ENCODE results near the gene TBC1D30.
A peak's percentile ranks its signal among the peaks of the same experiment; 100 is the strongest.
"Not testable (repeated sequence)": the region's sequence is repeated elsewhere in the genome, so short reads cannot be mapped to it uniquely, and the experiment has no call there.

Gene TBC1D30

DNA sequence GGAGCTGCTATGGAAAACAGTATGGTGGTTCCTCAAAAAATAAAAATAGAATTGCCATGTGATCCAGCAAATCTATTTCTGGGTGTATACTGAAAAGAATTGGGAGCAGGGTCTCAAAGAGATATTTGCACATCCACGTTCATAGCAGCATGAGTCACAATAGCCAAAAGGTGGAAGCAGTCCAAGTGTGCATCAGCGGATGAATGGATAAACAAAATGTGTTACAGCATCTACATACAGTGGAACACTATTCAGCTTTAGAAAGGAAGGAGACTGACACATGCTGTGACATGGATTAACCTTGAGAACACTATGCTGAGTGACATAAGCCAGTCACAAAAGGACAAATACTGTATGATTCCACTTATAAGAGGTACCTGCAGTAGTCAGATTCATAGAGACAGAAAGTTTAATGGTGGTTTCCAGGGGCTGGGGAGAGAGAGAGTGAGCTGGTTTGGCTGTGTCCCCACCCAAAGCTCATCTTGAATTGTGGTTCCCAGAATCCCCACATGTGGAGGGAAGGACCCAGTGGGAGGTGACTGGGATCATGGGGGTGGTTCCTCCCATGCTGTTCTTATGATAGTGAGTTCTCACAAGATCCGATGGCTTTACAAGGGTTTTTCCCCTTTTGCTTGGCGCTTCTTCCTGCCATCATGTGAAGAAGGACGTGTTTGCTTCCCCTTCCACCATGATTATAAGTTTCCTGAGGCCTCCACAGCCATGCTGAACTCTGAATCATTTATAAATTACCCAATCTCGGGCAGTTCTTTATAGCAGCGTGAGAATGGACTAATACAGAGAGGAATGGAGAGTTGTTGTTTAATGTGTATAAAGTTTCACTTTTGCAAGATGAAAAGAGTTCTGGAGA lies 17.6 kb upstream of the TBC1D30 start:
- no peak for DNase-seq (ENCODE audit: low read depth in 3 of 3)

DNA sequence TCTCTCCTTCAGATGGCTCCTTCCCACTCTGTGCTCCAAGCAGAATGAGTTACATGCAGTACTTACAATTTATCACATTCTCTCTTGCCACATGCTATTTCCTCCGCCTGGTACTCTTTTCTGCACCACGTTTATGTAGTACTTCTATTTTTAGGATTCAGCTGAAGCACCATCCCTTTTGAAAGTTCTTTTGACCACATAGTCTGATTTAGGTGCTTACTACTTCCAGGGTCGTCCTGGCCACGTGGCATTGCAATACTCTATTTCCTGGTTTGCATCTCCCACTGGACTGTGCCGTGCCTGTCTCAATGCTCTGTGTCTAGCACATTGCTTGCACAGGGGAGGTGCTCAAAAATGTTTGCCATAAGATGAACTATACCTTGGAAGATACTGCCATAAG lies 16.3 kb upstream of the TBC1D30 start:
- no peak for DNase-seq (ENCODE audit: low read depth in 3 of 3)

DNA sequence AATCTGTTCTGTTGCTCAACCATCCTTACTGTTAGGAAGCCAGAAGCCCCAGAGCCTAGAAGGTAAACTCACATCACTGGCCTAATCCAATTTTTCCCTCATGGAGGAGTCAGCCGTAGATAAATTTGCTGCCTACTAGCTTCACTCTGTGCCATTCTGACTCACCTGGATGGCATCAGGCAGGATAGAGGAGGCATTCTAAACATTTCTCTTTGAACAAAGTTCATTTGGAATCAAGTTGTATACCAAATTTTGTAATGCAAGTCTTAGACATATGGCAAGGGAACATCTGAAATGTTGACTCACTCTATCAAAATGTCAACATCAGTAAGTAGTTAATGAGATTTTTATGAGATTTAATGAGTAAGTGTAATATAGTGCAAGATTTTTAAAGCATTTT lies 13.6 kb upstream of the TBC1D30 start:
- no peak for DNase-seq (ENCODE audit: low read depth in 3 of 3)

DNA sequence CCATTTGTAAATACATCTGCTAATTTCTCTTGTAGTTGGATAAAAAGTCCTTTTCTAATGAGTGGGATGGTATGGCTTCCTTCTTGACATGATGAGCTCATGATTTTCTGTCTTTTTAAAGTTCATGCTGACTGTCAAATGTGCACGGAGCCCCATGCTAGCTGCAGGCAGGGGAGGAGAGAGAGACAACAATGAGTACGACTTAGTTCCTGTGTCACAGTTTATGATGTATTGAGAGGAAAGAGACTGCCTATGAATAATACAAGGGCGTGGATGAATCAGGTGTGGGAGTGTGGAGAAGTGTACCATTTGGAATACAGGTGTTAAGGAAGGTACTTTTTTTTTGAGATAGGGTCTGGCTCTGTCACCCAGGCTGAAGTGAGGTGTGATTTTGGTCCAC lies 10.7 kb upstream of the TBC1D30 start:
- no peak for DNase-seq (ENCODE audit: low read depth in 3 of 3)

DNA sequence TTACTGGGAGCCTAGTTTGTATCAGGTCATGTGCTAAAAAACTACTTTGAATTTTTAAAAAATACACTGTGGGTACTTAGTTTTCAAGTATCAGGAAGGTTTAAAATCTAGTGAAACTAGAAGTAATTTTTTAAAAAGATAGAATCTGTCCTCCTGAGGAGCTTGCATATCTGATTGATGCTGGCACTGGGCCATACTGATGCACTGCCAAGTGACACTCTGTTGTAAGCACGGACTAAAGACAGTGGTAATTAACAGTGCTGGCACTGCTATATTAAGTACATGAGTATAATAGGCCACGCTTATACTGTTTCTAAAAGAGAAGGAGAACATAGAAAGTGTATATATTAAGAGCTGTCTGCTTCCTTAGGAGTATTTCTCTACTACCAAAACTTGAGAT lies 10.0 kb upstream of the TBC1D30 start:
- DNase-seq (ENCODE audit: low read depth in 3 of 3): no peak

DNA sequence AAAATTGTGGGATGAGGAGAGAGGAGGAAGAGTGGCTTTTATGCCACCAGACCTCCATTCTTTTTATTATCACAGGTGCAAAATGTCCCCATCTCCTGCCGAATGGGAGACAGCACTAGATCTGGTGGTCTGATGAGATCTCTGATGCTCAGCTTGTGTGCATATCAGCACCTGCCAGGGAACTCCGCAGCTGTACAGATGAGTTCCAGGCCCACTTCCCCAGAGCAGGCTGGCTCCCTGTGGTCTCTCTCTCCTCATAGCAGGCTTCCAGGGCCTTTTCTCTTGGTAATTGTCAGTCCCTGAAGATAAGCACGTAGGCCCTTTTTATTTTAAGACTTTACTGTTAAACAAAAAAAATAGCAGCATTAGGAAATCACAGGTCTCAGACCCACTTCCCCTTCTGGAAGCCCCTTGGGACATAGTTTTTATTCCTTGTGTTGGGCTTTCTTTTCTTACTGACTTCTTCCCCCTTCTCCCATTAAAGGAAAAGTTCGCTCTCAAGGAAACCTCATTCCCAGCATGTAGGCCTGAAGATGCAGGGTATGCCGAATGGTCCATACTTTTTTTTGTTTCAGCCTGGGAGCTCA lies 4.5 kb upstream of the TBC1D30 start:
- DNase-seq (ENCODE audit: low read depth in 3 of 3): no peak

DNA sequence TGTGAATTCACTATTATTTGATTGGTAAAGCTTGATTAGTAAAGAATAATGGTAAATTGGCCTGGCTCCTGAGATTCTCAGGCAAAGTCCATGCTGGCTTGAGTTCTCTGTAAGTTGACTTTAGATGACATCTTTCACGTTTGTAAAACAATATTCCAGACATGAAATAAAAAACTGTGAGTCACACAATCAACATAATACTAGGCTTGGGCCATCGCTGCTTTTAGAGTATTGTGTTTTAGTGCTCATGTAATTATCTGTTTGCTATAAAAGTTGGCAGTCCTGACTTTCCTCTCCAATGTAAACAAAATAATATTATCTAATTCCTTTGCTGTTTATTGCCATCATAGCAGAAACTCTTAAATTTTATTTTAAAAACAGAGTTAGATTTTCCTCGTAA lies 3.9 kb upstream of the TBC1D30 start:
- no peak for DNase-seq (ENCODE audit: low read depth in 3 of 3)

DNA sequence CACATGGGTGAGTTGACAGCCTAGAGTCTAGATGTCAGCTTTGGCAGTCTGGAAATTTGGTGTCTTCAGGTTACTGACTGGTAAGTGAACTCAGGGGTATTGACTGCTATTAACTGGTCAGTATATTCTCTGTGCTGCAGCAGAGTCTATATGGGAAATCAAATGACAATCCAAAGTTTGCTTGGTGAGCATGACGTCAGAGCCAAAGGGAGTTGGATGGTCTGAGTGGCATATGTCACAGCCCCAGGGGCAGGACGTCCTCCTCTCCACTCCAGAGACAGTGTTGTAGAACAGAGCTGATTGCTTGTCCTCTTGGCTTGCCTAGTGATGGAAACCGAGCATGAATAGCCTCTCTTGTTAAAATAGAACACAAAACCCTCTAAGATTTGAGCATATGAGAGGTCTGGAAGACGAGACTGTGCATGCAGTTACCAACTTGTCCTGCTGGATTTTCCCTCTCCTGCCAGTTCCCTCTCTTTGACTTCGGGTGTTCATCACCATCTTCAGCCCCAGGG lies 3.3 kb upstream of the TBC1D30 start:
- no peak for DNase-seq (ENCODE audit: low read depth in 3 of 3)

DNA sequence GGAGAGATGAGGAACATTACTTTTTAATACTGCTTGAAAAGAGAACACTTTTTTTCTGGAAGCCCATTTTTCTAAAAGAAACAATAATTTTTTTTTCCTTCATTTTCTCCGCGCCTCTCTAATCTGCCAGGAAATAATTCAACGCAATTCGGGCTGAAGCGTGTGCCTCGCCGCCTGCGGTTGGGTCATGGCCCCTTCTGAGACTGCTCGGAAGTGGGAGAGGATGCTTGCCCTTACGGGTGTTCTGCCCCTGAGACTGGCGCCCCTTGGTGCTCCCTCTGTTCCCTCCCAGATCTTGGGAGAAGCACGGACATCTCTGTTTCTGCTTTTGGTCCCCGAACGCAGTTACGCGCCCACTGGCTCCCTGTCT lies 332 bp upstream of the TBC1D30 start:
- DNase-seq (ENCODE audit: low read depth in 3 of 3): no peak

DNA sequence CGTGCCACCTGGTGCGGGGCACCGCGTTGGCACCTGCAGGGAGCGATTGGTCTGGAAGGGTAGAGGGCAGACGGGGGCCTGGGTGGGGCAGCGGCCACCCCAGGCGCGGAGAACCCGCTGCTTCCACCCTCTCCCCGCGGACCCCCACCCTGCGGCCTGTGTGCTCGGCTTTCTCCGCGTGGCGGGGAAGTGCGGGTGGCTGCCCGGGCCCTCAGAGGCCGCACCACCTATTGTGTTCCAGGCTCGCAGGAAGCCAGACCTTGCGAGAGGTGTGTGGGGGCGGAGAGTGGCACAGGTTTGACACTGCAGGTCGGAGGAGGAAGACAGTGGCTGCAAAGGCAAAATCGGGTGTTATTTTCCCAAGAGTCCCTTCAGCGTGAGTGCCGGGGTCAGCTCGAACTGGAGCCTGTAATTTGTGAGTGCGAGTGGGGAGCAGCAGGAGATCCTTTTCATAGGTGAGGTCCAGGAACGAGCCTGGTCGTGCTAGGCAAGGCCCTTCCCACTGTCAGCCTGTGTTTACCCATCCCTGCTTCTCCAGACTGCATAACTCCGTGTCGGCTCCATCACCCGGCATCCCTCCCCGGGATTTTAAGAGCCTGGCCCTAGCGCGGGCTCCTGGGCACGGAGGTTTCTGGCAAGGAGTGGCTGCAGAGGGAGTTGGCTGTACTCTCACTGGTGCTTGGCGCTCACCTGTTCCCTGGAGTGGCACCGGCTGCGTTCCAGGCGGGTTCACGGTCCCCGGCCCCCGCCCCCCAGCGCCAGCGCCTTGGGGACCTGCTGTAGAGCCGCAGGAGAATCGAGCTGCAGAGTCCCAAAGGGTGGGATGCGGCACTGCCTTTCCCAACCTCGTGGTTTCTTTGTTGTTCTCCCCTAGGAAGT lies 935 bp downstream of the TBC1D30 start:
- no peak for DNase-seq (ENCODE audit: low read depth in 3 of 3)

DNA sequence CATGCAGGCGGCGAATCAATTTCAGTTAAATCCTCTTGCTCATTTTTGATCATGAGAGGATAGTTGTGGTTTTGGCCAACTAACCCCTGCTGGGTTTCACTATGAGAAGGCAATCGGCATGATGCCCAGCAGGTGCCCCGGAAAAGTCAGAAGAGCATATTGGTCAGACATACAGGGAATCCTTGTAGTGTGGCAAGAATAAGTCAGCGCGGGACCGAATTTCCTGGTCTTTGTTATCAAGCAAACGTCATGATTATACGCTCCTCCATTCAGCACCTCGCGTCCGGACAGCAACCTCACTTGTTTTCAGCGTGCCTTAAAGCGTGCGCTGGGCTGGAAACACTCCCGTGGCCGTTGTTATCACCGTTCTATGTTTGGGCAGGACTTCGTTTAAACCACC lies 1.8 kb downstream of the TBC1D30 start:
- peak; percentile 20 to 34 (median 25) for DNase-seq (ENCODE audit: low read depth in 3 of 3)

DNA sequence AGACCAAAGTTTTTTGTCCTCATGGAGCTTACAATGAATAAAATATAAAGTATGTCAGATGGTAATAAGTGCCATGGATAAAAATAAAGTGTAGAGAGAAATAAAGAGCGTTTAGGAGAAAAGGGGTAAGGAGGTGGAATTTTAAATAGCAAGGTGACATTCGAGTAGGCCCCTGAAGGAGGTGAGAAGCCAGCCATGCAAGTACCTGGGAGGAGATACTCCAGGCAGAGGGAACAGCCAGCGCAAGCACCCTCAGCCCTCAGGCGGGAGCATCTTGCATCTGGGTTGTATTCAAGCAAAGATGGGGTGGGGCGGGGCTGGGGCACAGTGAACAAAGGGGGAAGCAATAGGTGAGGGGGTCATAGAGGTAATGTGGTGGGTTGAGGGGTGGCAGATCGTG lies 4.3 kb downstream of the TBC1D30 start:
- no peak for DNase-seq (ENCODE audit: low read depth in 3 of 3)

DNA sequence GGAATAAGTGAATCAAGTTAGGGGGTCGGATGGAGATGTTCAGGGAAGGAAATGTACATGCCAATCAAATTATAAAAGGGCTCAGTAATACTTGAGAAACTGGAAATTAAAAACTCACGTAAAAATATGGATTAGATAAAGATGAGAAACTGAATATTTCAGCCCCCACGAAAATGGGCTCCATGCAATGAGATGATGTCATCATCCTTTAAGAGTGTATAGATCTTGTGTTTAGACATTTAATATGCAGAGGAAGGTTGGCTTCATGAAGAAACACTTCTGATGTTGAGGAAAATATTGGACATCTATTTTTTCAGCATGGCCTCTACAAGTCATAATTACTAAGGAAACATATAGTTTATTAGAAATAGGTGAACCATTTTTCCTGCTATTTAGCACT lies 9.5 kb downstream of the TBC1D30 start:
- no peak for DNase-seq (ENCODE audit: low read depth in 3 of 3)

DNA sequence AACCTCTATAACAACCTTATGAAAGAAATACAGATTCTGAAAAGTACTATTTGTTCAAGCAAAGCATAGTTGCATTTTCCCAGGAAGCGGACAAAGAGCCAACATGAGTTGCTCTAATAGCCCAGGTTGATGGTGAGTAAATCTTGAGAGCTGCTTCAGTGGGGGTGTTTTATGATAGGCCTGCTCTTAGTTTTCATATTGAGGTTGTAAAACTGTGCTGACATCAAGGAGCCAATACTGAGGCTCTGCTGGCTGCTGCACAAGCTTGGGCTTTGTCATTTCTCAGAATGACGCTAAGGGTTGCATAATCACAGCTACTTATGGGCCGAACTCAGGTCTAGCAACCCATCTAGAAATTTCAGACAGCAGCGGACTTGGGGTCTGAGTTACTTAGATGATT lies 11.5 kb downstream of the TBC1D30 start:
- no peak for DNase-seq (ENCODE audit: low read depth in 3 of 3)

DNA sequence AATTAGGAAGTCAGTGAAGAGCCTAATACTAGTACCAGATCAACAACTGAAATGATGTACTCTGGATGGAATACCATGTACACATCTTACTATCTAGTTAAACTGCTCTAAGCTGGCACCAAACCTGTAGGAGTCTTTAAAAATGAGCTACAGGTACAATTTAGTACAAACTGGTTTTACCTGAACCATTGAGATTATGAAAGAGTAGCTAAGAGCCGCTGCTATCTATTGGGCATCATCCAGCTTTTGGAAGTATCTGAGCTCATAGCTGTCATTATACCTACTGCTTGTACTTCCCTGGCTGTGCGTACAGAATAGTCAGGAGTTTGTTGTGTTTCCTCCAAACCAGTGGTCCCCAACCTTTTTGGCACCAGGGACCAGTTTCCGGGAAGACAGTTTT lies 12.4 kb downstream of the TBC1D30 start:
- no peak for DNase-seq (ENCODE audit: low read depth in 3 of 3)

DNA sequence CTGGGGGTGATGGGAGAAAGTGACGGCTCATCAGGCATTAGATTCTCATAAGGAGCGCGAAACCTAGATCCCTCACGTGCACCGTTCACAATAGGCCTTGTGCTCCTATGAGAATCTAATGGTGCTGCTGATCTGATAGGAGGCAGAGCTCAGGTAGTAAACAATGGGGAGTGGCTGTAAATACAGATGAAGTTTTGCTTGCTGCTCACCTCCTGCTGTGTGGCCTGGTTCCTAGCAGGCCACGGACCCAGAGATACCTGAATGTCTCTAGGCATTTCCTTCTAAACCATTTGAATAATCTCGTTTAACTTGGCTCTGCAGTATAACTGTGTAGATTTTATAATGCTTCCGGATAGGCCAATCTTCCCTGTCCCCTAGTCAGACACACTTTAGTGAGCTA lies 13.0 kb downstream of the TBC1D30 start:
- DNase-seq (ENCODE audit: low read depth in 3 of 3): no peak

DNA sequence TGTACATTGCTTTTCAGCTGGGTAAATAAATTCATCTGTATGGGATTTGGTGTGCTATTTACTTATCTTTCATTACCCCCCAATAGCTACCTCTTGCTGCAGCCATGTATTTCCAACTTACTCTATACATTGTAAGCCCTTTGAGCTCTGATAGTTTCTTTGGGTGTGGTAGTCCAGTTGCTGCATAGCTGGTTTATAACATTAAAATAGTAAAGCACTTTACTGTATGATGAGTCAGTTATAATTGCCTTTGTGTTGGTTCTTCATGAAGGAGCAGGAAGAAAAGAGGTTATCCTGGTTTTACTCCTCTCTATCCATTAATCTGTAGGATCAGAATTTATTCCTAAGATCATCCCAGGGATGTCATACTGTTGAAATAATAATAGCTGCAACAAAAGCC lies 15.7 kb downstream of the TBC1D30 start:
- no peak for DNase-seq (ENCODE audit: low read depth in 3 of 3)

DNA sequence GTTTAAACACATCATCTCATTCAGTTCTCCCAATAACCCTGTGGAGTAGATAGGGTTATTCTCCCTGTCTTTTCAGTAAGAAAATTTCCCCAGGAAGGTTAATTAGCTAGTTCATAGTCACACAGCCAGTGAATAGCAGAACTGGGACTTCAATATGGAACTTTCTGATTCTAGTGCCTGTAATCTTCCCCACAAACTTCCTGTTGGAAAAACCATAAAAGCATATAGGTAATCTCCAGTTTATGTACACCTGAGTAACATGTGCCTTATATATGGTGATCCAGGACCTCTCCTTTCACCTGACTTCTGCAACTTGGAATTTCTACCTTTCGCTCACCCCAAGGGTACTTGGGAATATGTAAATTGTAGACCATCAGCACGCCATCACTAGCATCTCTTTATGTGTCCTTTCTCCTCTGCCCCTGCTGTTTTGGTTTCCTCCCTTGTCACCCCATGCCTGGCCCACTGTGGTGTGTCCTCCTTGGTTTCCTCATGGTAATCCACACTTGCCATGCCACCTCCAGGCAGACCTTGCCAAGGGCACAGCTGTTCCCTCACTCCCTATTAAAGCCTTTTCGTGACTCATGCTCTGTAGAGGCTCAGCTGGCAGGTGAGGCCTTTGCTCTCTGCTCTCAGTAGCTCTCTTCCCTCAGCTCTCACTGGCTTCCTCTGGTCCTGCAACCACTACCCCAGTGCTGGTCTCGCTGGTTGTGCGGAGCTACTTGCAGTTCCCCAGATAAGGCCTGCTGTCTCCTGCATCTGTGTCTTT lies 16.7 kb downstream of the TBC1D30 start:
- DNase-seq (ENCODE audit: low read depth in 3 of 3): no peak

DNA sequence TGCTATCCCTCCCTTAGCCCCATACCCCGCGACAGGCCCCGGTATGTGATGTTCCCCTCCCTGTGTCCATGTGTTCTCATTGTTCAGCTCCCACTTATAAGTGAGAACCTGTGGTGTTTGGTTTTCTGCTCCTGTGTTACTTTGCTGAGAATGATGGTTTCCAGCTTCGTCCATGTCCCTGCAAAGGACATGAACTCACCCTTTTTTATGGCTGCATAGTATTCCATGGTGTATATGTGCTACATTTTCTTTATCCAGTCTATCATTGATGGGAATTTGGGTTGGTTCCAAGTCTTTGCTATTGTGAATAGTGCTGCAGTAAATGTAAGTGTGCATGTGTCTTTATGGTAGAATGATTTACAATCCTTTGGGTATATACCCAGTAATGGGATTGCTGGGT lies 24.0 kb downstream of the TBC1D30 start:
- DNase-seq (ENCODE audit: low read depth in 3 of 3): not testable (repeated sequence)

DNA sequence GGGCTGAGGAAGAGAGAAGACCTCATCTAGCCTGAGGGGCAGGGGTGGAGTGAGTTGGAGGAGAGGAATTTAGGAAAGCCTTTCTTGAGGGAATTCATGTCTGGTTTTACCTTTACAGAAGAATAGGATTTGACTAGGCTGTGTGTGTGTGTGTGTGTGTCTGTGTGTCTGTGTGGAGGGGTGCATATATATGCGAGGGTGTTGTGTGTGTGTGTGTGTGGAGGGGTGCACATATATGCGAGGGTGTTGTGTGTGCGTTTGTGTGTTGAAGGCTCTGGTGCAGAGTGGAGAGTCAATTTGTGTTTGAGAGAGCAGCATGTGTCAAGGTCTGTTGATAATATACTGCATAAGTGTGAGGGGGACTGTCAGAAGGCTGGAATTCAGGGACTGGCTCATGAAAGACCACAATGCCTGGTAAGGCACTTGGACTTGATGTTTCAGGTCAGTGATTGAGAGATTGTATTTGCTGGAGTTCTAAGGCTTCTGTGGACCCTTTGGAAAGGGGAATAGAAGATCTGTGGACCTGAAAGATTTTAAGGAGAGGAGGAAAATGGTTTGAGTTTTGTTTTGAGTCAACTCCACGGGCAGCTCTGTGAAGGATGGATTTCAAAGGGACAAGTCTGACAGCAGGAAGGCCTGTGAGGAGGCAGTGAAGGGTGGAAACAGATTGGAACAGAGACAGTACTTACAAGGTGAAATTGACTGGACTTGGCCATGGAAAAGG lies 34.6 kb downstream of the TBC1D30 start:
- DNase-seq (ENCODE audit: low read depth in 3 of 3): no peak

DNA sequence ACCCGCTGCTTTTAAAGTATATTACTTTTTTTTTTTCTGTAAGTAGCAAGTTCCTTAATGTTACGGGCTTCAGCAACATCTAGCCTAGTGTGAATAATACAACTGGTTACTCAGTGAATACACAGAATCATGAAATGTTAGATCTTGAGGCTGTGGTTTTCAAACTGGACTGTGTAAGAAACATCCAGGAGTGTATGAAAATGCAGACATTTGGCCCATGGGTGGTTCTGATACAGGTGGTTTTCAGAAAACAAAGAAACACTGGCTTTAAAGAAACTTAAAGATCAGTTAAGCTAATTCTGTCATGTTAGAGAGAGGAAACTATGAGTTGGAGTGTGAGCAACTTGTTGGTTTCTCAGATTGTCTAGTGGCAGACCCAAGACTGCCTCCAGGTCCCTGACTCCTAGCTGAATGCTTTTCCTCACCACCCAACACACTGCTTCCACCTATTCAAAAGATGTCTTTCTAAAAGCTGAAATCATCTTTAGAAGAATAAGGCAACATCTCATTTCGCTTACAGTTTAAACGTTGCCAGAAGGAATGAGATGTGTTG lies 36.1 kb downstream of the TBC1D30 start:
- no peak for DNase-seq (ENCODE audit: low read depth in 3 of 3)

Data from stimulated activated CD4-positive, alpha-beta T cell treated with anti-CD3 and anti-CD28 coated beads, TNF-alpha, amount 100 ng/mL, for 48 hours (primary cell).